CD8-positive, alpha-beta memory T cell (primary cell): ENCODE measurements around the gene HIVEP2. TPM values are rescaled to one million over a fixed set of nuclear protein-coding genes. Genes with fewer than 3 reads are reported as not detected.
A peak's percentile ranks its signal among the peaks of the same experiment; 100 is the strongest.

Experiments
- CTCF ChIA-PET: fragments of 350-600 bp; sonication (Branson Sonifier 250); formaldehyde crosslinking; loops from one replicate; lab custom pipeline; 2021; ENCODE audit warnings: antibody characterized with exemption; lab: Charles Lee
- POLR2A ChIA-PET: fragments of 350-600 bp; sonication (Branson Sonifier 250); formaldehyde crosslinking; loops from one replicate; lab custom pipeline; 2021; ENCODE audit warnings: antibody characterized with exemption; lab: Charles Lee
- DNase-seq, 5 donors: peaks; one replicate each; pipeline versions ENCODE4 v3.0.0 to v3.0.0-alpha.2; 2020 to 2022; ENCODE audit warnings: mixed read lengths in 1 of 5
- H3K27ac ChIP-seq: one replicate; pipeline ENCODE4 v1.7.0; 2013; ENCODE audit warnings: low read depth, mild to moderate bottlenecking, low read length, moderate library complexity
- H3K27me3 ChIP-seq: 2 replicates; pipeline ENCODE4 v1.7.0; 2013; ENCODE audit warnings: low read length, mild to moderate bottlenecking; ENCODE audit not compliant: insufficient read depth, poor library complexity, severe bottlenecking
- H3K36me3 ChIP-seq: 2 replicates; pipeline ENCODE4 v1.7.0; 2013; ENCODE audit warnings: mild to moderate bottlenecking, low read length, moderate library complexity; ENCODE audit not compliant: insufficient read depth
- H3K4me1 ChIP-seq: 2 replicates; pipeline ENCODE4 v1.7.0; 2013; ENCODE audit warnings: mild to moderate bottlenecking, low read length, moderate library complexity; ENCODE audit not compliant: insufficient read depth
- H3K4me3 ChIP-seq: 2 replicates; pipeline ENCODE4 v1.7.0; 2013; ENCODE audit warnings: mild to moderate bottlenecking, low read length
- H3K9me3 ChIP-seq: 2 replicates; pipeline ENCODE4 v1.7.0; 2013; ENCODE audit warnings: mild to moderate bottlenecking, low read length
- H3K27ac Mint-ChIP-seq, 8 donors: one replicate each; pipeline ENCODE4 v1.8.0; 2020 to 2021; ENCODE audit warnings: mixed read lengths in 8 of 8, mild to moderate bottlenecking in 6 of 8, inconsistent platforms in 3 of 8, moderate library complexity in 3 of 8
- H3K27me3 Mint-ChIP-seq, 2 donors: one replicate each; pipeline ENCODE4 v1.8.0; 2020 to 2021; ENCODE audit warnings: mixed read lengths in 2 of 2, mild to moderate bottlenecking in 1 of 2, moderate library complexity in 1 of 2
- H3K36me3 Mint-ChIP-seq, 3 donors: one replicate each; pipeline ENCODE4 v1.8.0; 2020 to 2021; ENCODE audit warnings: mixed read lengths in 3 of 3, inconsistent platforms in 1 of 3, mild to moderate bottlenecking in 1 of 3
- H3K4me1 Mint-ChIP-seq, 3 donors: one replicate each; pipeline ENCODE4 v1.8.0; 2020 to 2021; ENCODE audit warnings: mixed read lengths in 3 of 3, inconsistent platforms in 1 of 3, mild to moderate bottlenecking in 1 of 3
- H3K4me3 Mint-ChIP-seq, 7 donors: one replicate each; pipeline ENCODE4 v1.8.0; 2020 to 2021; ENCODE audit warnings: mixed read lengths in 7 of 7, mild to moderate bottlenecking in 6 of 7, moderate library complexity in 4 of 7, inconsistent platforms in 2 of 7
- H3K9me3 Mint-ChIP-seq, 5 donors: one replicate each; pipeline ENCODE4 v1.8.0; 2020 to 2022; ENCODE audit warnings: mixed read lengths in 5 of 5, mild to moderate bottlenecking in 3 of 5, moderate library complexity in 2 of 5, inconsistent platforms in 1 of 5
- polyA plus RNA-seq: library from polyadenylated mRNA; unstranded; fragments of 300-500 nt; fragmentation: Illumina TruSeq; gene quantifications from one replicate; pipeline ENCODE4 v1.2.3, GENCODE V29; 2021
- total RNA-seq, 2 experiments: library from RNA; stranded (reverse); gene quantifications; one replicate each; pipeline ENCODE4 v1.2.3, GENCODE V29; 2021

The HIVEP2 gene
- total and polyA plus RNA-seq, 3 experiments from 2014 or later, result 15.4 to 37.2 (median 37.1) TPM

GRCh38 chr6:142927271-142927580 is 17.8 kb downstream of the HIVEP2 start:
- H3K4me3 Mint-ChIP-seq, result peak overlapping the region; percentile 89 to 98 (median 94)
- H3K36me3 ChIP-seq, result no peaks in the 10 kb centered on the region
- peaks cover 58 to 76% (median 71%) of the 10 kb centered on the region in 3 donors for H3K4me1 Mint-ChIP-seq
- H3K4me1 ChIP-seq, result peaks cover 58% of the 10 kb centered on the region
- H3K36me3 Mint-ChIP-seq, result peaks cover 0 to 32% (median 0%) of the 10 kb centered on the region in 3 donors
- no peaks in the 10 kb centered on the region for H3K27me3 ChIP-seq
- peak in 1 of 5 donors; percentile 30 for DNase-seq
- peak overlapping the region; percentile 97 for H3K27ac ChIP-seq
- ChIA-PET POLR2A (interaction anchor here (0.7 to 4.2 kb wide), 18 partner anchors 8 to 133 kb away, joined by 3 to 60 read pairs (median 6); partner anchors contain the start of gene HIVEP2), CTCF (interaction anchor here (1.1 to 3.8 kb wide), 9 partner anchors 8 to 235 kb away, joined by 3 to 26 read pairs (median 7); no protein-coding TSS in a partner anchor)
- H3K27ac Mint-ChIP-seq, result peak overlapping the region; percentile 93 to 100 (median 98)
- H3K27me3 Mint-ChIP-seq, result no peaks in the 10 kb centered on the region
- H3K9me3 ChIP-seq, result no peaks in the 10 kb centered on the region
- H3K4me3 ChIP-seq, result peak overlapping the region; percentile 92
- H3K9me3 Mint-ChIP-seq, result no peaks in the 10 kb centered on the region

DNA sequence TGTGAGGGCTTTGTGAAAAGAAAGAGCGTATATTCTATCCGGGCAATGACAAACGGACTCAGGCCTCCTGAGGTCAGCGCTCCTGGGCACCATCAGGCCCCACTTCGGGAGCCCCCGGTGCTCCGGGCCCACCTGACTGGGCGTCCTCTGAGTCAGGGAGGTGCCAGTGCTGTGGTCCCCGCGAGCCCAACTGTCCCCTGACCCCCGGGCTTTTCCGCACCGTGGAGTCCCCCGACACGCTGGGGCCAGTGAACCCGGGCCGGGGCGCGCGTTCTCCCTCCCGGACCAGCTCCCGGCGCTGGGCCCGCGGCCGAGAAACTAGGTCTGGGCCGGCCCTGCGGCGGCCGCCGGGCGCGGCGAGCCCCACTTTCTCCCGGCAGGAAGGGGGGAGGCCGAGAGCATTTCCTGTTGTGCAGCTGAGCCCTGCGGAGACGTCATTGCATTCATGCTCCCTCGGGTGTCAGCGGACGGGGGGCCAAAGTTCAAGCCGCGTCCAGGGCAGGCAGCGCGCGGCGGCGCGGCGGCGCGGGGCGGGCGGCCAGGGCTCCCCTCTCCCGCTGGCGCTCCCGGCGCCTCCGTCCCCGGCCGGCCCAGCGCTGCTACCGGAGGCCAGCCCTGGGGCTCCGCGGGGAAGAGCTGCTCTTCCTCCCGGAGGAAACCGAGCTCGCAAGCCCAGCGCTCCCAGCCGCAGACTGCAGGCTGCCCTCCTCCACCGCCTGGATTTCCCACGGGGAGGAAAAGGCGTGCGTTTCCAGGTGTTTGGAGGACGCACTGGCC is 18.3 kb downstream of the HIVEP2 start:
- Mint-ChIP-seq H3K36me3 (peaks cover 0 to 31% (median 0%) of the 10 kb centered on the region in 3 donors), H3K27me3 (no peaks in the 10 kb centered on the region), H3K9me3 (no peaks in the 10 kb centered on the region), H3K4me3 (peak overlapping the region; percentile 89 to 98 (median 94)), H3K4me1 (peaks cover 58 to 76% (median 71%) of the 10 kb centered on the region in 3 donors), H3K27ac (peak overlapping the region; percentile 93 to 100 (median 98))
- Histone ChIP-seq H3K4me1 (peaks cover 54% of the 10 kb centered on the region), H3K36me3 (no peaks in the 10 kb centered on the region), H3K27me3 (no peaks in the 10 kb centered on the region), H3K4me3 (peak overlapping the region; percentile 92), H3K27ac (peak overlapping the region; percentile 97), H3K9me3 (no peaks in the 10 kb centered on the region)
- POLR2A ChIA-PET, result interaction anchor here (0.7 to 4.2 kb wide), 17 partner anchors 8 to 122 kb away, joined by 3 to 60 read pairs (median 7); partner anchors contain the start of gene HIVEP2
- DNase-seq, result peak; percentile 66 to 91 (median 83)
- CTCF ChIA-PET, result interaction anchor here (0.9 to 3.8 kb wide), 13 partner anchors 9 to 234 kb away, joined by 3 to 26 read pairs (median 5); no protein-coding TSS in a partner anchor

DNA sequence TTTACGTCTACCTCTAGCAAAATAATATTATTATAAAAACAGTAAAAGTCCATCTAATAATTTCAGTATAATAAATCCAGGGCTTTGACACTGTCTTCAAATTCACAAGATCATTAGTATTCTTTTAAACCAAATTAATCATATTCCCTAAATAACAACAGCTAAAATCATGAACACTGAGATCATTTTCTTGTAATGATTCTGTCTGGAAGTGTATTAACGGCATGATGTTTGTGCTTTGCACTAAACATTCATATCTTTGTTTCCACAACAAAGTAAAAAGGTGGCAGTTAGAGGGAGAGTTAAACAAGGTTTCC is 18.8 kb downstream of the HIVEP2 start:
- H3K36me3 Mint-ChIP-seq, result peaks cover 0 to 29% (median 0%) of the 10 kb centered on the region in 3 donors
- peaks cover 49% of the 10 kb centered on the region for H3K4me1 ChIP-seq
- H3K9me3 Mint-ChIP-seq, result no peaks in the 10 kb centered on the region
- peak overlapping the region; percentile 97 for H3K27ac ChIP-seq
- DNase-seq, result no peak
- peak overlapping the region; percentile 68 for H3K4me3 ChIP-seq
- no peaks in the 10 kb centered on the region for H3K27me3 ChIP-seq
- ChIA-PET POLR2A (interaction anchor here (0.9 to 4.2 kb wide), 13 partner anchors 9 to 123 kb away, joined by 3 to 60 read pairs (median 7); partner anchors contain the start of gene HIVEP2), CTCF (interaction anchor here (0.9 to 3.8 kb wide), 14 partner anchors 10 to 234 kb away, joined by 3 to 26 read pairs (median 4); no protein-coding TSS in a partner anchor)
- no peaks in the 10 kb centered on the region for H3K9me3 ChIP-seq
- no peaks in the 10 kb centered on the region for H3K36me3 ChIP-seq
- H3K27me3 Mint-ChIP-seq, result no peaks in the 10 kb centered on the region
- peak overlapping the region; percentile 89 to 98 (median 94) for H3K4me3 Mint-ChIP-seq
- peak overlapping the region; percentile 93 to 100 (median 98) for H3K27ac Mint-ChIP-seq
- peaks cover 54 to 72% (median 68%) of the 10 kb centered on the region in 3 donors for H3K4me1 Mint-ChIP-seq

DNA sequence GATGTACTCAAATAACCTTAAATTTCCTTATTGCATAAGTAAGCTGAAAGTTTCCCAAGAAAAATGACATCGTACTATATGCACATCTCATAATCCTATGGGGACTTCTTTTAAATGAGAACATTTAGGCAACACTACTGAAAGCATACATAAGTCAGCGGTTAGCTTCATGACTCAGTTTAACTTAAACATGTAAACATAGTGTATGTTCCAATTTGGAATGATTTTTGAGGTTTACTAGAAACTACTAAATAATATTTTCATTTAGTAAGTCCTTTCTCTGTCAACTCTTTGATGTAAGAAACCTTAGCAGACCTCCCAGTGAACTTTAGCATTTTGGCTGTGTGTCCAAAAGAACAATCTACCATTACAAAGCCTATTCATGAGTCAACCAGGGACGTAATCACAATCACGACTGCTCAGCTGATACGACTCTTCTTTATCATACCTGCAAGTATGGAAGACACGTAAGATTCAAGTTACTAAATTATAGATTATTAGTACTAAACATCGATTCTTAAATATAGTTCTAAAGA is 19.3 kb downstream of the HIVEP2 start:
- ChIA-PET CTCF (interaction anchor here (0.5 to 3.8 kb wide), 12 partner anchors 9 to 70 kb away, joined by 3 to 26 read pairs (median 5); no protein-coding TSS in a partner anchor), POLR2A (interaction anchor here (0.9 to 4.2 kb wide), 8 partner anchors 10 to 73 kb away, joined by 4 to 60 read pairs (median 26); partner anchors contain the start of gene HIVEP2)
- H3K4me1 Mint-ChIP-seq, result peaks cover 50 to 72% (median 67%) of the 10 kb centered on the region in 3 donors
- H3K4me1 ChIP-seq, result peaks cover 44% of the 10 kb centered on the region
- H3K36me3 Mint-ChIP-seq, result peaks cover 0 to 30% (median 0%) of the 10 kb centered on the region in 3 donors
- peak overlapping the region; percentile 33 to 98 (median 71) for H3K4me3 Mint-ChIP-seq
- H3K4me3 ChIP-seq, result no peak overlapping the region
- H3K9me3 Mint-ChIP-seq, result no peaks in the 10 kb centered on the region
- DNase-seq, result no peak
- H3K27ac Mint-ChIP-seq, result peak overlapping the region; percentile 93 to 100 (median 98)
- no peaks in the 10 kb centered on the region for H3K36me3 ChIP-seq
- no peaks in the 10 kb centered on the region for H3K27me3 ChIP-seq
- H3K27me3 Mint-ChIP-seq, result no peaks in the 10 kb centered on the region
- no peak overlapping the region for H3K27ac ChIP-seq
- no peaks in the 10 kb centered on the region for H3K9me3 ChIP-seq

GRCh38 chr6:142918339-142919042 is 26.5 kb downstream of the HIVEP2 start:
- H3K9me3 Mint-ChIP-seq, result no peaks in the 10 kb centered on the region
- ChIA-PET CTCF (interaction anchor here (4.9 kb wide), 1 partner anchor 8 kb away, joined by 26 read pairs; no protein-coding TSS in a partner anchor), POLR2A (interaction anchor here (0.7 kb wide), 1 partner anchor 9 kb away, joined by 3 read pairs; no protein-coding TSS in a partner anchor)
- H3K4me1 Mint-ChIP-seq, result peaks cover 67 to 84% (median 78%) of the 10 kb centered on the region in 3 donors
- H3K4me3 Mint-ChIP-seq, result peak overlapping the region in 1 of 7 donors; percentile 55
- H3K36me3 Mint-ChIP-seq, result peaks cover 0 to 14% (median 3%) of the 10 kb centered on the region in 3 donors
- peak overlapping the region; percentile 20 to 89 (median 75) for H3K27ac Mint-ChIP-seq
- no peaks in the 10 kb centered on the region for H3K27me3 Mint-ChIP-seq
- H3K4me3 ChIP-seq, result no peak overlapping the region
- H3K27ac ChIP-seq, result no peak overlapping the region
- no peaks in the 10 kb centered on the region for H3K9me3 ChIP-seq
- H3K36me3 ChIP-seq, result no peaks in the 10 kb centered on the region
- no peaks in the 10 kb centered on the region for H3K27me3 ChIP-seq
- no peak for DNase-seq
- H3K4me1 ChIP-seq, result peaks cover 54% of the 10 kb centered on the region

- H3K4me1 ChIP-seq, result peaks cover 66% of the 10 kb centered on the region
- no peaks in the 10 kb centered on the region for H3K27me3 ChIP-seq
- H3K9me3 ChIP-seq, result no peaks in the 10 kb centered on the region
- H3K36me3 Mint-ChIP-seq, result peaks cover 0 to 18% (median 6%) of the 10 kb centered on the region in 3 donors
- no peak overlapping the region for H3K27ac ChIP-seq
- no peaks in the 10 kb centered on the region for H3K27me3 Mint-ChIP-seq
- DNase-seq, result no peak
- H3K36me3 ChIP-seq, result no peaks in the 10 kb centered on the region
- POLR2A ChIA-PET, result interaction anchor here (5.6 kb wide), 1 partner anchor 10 kb away, joined by 36 read pairs; no protein-coding TSS in a partner anchor
- H3K4me1 Mint-ChIP-seq, result peaks cover 76 to 89% (median 87%) of the 10 kb centered on the region in 3 donors
- CTCF ChIA-PET, result interaction anchor here (0.9 to 4.9 kb wide), 2 partner anchors 10 to 30 kb away, joined by 3 to 26 read pairs; no protein-coding TSS in a partner anchor
- peak overlapping the region in 7 of 8 donors; percentile 76 to 100 (median 99) for H3K27ac Mint-ChIP-seq
- H3K9me3 Mint-ChIP-seq, result no peaks in the 10 kb centered on the region
- H3K4me3 ChIP-seq, result no peak overlapping the region
- no peak overlapping the region for H3K4me3 Mint-ChIP-seq
Measured at GRCh38 chr6:142916881-142917280, 28.1 kb downstream of the HIVEP2 start.
